Hepatic stellate cell (primary cell): ENCODE data around the gene CA9.

Source experiments
- DNase-seq: peaks from one replicate; pipeline ENCODE4 v3.0.0; 2011; ENCODE audit warnings: low spot score

CA9 gene

DNA sequence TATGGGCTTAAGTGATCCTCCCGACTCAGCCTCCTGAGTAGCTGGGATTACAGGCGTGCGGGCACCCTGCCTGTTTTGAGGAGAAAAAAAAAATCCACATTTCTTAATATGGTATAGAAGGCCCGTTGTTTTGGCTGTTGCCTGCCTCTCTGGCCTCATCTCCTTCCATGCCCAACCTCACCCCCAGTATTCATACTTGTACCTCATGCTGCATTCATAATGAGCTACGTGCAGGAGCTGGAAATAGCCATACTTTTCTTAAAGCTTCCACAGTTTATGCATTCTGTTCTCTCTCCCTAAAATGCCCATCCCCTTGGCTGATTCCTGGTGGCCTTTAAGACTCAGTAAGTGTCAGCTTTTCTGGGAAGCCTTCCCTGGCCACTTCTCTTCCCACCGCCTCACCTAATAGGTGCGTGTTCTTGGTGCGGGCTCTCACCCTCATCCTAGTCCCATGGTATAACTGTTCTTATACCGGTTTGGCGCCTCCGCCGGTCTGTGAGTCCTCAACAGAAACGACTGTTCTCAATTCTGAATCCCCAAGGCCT lies 18.1 kb downstream of the CA9 start:
- no peak for DNase-seq

DNA sequence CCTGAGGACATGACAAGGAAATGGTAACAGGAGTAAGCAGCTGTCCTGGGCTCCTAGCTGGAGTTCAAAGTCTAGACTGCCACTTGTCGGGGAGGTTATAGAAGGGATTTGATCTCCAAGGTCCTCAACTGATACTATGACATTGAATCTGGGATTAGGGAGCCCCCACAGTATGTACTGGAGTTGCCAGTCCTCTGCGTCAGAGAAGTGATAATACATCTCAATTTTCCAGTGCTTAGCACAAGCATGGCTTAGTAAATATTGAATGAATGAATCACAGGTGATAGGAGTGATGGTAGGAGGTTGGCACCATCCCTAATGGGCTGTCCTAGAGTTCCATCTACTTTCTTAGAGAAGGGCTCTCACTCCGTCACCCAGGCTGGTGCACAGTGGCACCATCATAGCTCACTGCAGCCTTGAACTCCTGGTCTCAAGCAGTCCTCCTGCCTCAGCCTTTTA lies 22.2 kb downstream of the CA9 start:
- no peak for DNase-seq

- peak; percentile 49 for DNase-seq
Observed at GRCh38 chr9:35696520-35697215, 22.9 kb downstream of the CA9 start.

DNA sequence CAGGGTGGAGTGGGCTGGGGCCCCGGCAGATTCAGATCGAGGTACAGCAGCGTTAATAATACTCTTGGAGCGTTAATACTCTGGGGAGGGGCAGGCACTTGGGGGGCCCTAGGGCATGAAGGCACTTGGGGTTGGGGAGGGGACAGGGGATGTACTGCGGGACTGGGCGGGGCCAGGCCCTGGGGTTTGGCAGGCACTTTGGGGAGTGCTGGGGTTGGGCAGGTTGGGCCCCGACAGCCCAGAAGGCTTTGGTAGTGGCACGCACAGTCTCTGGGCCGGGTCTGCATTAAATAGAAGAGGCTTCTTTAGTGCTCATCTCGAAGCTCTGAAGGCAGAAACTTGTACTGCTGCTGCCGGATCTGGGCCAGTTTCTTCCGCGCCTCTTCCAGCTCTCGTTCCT lies 23.8 kb downstream of the CA9 start:
- DNase-seq, result no peak

GRCh38 chr9:35698231-35698630 lies 24.5 kb downstream of the CA9 start:
- no peak for DNase-seq

- DNase-seq, result no peak
Observed at GRCh38 chr9:35700031-35700430, 26.3 kb downstream of the CA9 start.

DNA sequence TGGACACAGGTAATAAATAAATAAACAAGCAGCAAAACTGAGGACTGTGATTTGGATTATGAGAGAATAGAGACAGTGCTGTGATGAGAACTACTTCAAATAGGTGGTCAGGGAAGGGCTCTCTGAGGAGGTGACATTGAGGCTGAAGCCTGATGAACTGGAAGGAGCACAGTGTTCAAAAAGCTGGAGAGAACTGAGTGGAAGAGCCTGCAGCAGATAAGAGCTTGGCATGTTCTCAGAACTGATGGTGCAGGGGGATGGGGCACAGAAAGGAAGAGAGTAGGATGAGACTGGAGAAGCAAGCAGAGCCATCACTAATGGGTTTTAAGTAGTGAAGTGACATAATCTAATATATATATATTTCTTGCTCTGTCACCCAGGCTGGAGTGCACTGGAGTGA lies 27.2 kb downstream of the CA9 start:
- no peak for DNase-seq

DNA sequence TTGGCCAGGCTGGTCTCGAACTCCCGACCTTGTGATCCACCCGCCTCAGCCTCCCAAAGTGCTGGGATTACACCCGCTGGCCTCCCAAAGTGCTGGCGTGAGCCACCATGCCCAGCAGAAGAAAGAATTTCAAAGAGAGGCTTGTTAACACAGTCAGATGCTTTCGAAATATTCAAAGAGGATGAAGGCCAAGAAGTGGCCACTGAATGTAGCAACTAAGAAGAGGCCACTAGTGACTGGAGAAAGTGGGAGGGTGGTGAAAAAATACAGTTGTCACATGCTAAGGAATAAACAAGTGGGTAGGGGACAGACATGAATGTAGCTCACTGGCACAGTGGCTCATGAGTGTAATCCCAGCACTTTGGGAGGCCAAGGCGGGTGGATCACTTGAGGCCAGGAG lies 29.0 kb downstream of the CA9 start:
- DNase-seq, result no peak

GRCh38 chr9:35703906-35704672 lies 30.4 kb downstream of the CA9 start:
- DNase-seq, result no peak

DNA sequence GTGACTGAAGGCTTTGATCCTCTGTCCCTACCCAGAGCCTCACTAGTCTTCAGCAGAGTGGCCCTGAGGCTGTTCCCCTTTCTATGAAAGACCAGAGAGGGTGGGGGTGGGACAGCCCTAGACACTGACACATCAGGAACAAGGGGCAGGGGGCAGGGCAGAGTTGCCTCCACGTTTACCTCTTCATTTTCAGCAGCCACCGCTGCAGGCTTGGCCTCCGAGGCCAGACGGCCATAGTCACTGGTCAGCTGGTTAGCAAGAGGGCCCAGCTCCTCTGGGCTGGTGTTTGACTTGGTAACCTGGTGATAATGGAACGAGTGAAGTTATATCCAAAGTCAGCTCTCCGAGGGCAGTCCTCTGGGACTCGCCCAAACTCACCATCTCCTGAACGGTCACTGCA lies 31.6 kb downstream of the CA9 start:
- DNase-seq, result no peak

DNA sequence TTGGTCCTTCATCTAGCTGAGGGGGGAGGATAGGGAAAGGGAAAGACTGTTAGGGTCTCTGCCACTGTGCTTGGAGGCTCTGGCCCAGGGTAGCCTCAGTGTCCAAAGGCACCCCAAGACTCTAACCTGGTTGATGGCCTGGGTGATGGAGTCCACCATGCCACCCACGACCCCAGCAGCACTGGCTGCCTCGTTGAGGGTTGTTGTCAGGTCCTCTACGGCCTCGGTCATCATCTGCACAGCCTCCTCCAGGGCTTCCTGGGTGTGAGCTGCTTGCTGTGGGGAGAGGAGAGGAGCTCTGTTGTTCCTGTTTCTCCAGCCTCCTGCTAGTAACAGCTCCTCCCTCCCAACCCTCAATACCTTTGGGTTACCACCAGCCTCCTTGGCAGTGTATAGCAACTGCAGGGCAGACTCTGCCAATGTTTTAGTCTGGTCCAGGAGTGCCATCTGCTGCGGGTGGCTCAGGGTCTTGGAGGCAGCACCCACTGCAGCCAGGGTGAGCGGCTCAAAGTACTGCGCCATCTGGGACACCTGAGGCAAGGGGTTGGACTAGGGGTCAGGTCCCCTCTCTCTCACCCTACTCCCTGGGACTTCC lies 32.2 kb downstream of the CA9 start:
- no peak for DNase-seq

DNA sequence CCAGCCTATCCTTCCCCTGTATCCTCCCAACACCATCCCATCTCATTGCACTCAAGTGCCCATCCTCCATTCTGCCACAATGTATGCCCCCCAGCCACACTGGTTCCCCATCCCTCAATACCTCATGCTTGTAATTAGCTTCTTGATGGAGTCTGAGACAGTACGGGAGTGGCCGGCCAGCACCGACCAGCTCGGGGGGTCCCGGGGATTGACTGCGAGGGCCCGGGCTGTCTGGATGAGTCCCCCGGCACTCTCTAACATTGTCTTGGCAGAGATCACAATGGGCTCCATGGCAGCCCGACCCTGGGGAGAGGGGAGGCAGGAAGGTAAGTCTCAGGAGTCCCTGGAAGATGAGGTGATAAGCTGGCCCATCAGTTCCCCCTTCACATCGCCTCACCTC lies 33.2 kb downstream of the CA9 start:
- no peak for DNase-seq

- DNase-seq, result no peak
Observed at GRCh38 chr9:35708146-35708545, 34.4 kb downstream of the CA9 start.

DNA sequence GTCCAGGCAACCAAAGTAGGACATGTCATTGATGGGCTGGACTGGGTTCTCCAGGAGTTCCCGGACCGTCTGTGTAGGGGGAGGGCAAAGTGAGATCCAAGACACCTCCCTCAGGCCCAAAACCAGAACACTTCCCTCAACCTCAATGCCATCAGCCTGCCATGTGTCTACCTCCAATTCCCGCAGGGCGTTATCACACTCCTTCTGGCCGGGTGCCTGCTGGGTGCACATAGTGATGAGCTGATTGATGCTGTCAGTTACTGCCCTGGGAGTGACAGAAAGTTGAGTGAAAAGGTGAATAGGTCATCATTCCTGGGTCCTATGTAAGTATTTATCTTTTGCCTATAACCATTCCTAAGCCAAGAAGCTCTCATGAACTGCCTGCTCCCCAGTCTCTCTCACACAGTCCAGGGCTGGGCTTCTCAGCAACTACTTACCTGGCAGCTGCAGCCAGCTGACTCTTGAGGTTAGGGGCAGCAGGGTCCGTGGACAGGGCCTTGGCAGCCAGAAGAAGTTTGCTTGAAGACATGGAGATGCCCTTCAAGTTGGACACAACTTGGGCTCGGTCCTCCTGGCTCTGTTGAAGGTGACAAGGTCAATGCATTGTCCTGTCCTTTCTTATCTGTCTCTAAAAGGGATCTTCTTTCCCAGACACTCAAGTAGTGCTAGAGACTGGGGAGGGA lies 37.2 kb downstream of the CA9 start:
- no peak for DNase-seq

DNA sequence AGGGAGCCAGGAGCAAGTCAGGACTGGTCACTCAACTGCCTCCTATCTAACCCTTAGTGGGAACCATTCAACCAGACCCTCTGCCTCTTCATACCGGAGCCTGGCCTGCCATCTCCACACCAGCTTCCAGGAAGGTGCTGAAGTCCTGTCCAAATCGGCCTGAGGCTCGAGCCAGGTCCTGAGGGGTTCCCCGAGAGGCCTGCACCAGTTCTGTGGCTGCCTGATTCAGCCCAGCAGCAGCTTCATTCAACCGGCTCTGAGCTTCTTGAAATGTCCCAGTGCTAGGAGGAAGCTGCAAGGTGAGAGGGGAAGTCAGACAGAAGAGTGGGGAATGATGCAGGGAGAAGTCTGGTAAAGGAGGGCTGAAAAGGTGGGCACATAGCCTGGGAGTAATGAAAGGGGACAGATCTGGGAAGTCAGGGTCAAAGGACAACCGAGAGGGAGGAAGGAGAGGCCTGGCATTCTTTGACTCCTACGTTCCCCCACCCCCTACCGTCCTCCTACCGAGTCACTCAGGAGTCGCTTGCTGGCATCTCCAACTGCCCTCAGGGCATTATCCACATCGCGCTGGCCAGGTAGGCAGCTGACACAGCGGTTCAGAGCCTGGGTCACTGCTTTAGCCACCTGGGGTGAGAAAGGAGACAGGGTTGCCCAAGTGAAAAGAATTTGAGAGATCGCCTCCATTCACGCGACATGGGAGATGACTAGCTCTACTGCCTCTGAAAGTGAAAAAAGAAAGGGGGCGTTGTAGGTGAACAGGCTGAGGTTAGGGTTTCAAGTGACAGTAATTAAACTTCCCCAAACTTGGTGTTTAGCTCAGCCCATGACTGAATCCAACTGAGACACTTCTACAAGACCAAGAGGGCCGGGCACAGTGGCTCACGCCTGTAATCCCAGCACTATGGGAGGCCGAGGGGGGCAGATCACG lies 38.0 kb downstream of the CA9 start:
- no peak for DNase-seq

DNA sequence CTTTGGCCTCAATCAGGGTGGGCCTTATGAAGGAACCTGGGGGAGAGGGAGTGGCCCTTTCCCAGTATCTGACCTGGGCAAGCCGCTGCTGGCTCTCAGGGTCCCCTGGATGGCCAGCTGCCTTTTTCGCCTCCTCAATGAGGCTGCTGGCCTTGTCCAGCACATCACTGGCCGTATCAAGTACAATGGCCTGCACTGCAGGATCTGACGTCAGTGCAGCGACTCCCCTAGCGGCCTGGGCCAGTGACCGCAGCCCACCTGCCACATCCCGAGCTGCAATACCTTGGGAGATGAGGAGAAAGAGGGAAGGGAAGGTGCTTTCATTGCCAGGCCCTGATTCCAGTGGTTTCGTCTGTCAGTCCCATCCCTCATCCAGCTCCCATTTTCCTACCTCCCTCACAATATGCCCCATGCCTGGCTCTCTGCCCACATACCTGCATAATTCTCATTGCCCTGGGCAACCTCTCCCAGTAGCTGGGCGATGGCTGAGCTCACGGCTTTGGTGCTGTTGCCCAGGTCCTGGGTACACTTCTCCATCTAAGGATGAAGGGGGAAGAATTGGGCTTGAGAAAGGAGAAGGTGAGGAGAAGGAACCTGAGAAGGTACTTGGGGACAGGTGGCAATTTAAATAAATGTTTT lies 39.2 kb downstream of the CA9 start:
- no peak for DNase-seq

DNA sequence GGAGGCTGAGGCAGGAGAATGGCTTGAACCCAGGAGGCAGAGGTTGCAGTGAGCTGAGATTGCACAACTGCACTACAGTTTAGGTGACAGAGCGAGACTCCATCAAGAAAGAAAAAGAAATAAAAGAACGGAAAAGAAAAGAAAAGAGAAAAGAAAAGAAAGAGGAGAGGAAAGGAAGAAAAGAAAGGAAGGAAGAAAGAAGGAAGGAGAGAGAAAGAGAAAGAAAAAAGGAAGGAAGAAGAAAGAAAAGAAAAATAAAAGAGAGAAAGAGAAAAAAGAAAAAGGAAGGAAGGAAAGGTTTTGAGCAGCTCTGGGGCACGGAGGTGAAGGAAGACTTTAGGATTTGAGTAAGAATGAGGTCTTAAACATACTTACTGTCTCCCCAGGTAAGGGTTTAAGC lies 39.9 kb downstream of the CA9 start:
- DNase-seq, result no peak

DNA sequence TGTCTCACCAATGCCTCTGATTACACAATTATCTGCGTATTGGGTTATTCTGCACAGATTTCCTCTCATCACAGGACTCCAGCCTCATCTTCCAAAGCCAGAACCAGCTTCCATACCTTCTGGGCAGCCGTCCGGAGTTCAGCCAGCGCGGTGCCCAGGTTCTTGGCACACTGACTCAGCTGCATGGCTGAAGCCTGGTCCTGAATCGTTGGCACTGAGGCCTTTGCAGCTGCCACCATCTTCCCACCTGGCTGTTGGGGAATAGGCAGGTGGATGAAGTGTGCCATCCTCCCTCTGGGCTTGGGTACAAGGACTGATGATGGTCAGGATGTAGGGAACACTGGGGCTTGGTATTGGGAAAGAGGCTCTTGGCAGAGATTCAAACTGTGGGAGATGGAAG lies 40.4 kb downstream of the CA9 start:
- no peak for DNase-seq

- DNase-seq, result no peak
Observed at GRCh38 chr9:35714579-35715252, 41.0 kb downstream of the CA9 start.

- no peak for DNase-seq
Observed at GRCh38 chr9:35716230-35716629, 42.5 kb downstream of the CA9 start.
